IMR-90 (cell line): ENCODE measurements around the gene FAM163A. TPM values are rescaled to one million over a fixed set of nuclear protein-coding genes. Genes with fewer than 3 reads are reported as not detected.

Experiments
- ATAC-seq: fragments of 200-7000 bp; cut with Tn5 transposase; 2 replicates; pipeline ENCODE4 v1.9.1; 2020; ENCODE audit warnings: low read depth, mild to moderate bottlenecking, moderate library complexity
- BruUV-seq: library from RNA; stranded (reverse); fragments of 400-500 nt; replicated peaks from 2 replicates; lab custom pipeline; 2021; lab: Mats Ljungman, UMichigan
- CTCF ChIA-PET: fragments of 300-600 bp; formaldehyde crosslinking; extraction: SDS; loops from one replicate; lab custom pipeline; 2021; ENCODE audit warnings: antibody characterized with exemption; lab: Yijun Ruan, JAX
- POLR2A ChIA-PET: fragments of 300-600 bp; sonication (Branson Sonifier 250); formaldehyde crosslinking; loops from one replicate; lab custom pipeline; 2022; ENCODE audit warnings: antibody characterized with exemption; ENCODE audit not compliant: unreplicated experiment; lab: Charles Lee
- DNase-seq: peaks from one replicate; pipeline ENCODE4 v3.0.0; 2013
- H2AFZ ChIP-seq: replicated peaks from 2 replicates; pipeline ENCODE3; 2013; ENCODE audit warnings: low read length, mild to moderate bottlenecking; ENCODE audit not compliant: poor library complexity
- H2AK5ac ChIP-seq: 2 replicates; pipeline ENCODE4 v1.6.1; 2013; ENCODE audit warnings: low read depth, low read length, inconsistent platforms
- H2AK9ac ChIP-seq: replicated peaks from 2 replicates; pipeline ENCODE3; 2013; ENCODE audit warnings: mild to moderate bottlenecking, low read depth, low read length, moderate library complexity; ENCODE audit not compliant: poor library complexity
- H2BK120ac ChIP-seq: 2 replicates; pipeline ENCODE4 v1.6.1; 2013; ENCODE audit warnings: low read depth, low read length, inconsistent platforms
- H2BK15ac ChIP-seq: 3 replicates; pipeline ENCODE4 v1.6.1; 2013; ENCODE audit warnings: low read depth, low read length, inconsistent platforms
- H2BK20ac ChIP-seq: 2 replicates; pipeline ENCODE4 v1.6.1; 2013; ENCODE audit warnings: low read depth, mild to moderate bottlenecking, inconsistent platforms, low read length, moderate library complexity
- H2BK5ac ChIP-seq: 2 replicates; pipeline ENCODE4 v1.6.1; 2013; ENCODE audit warnings: mild to moderate bottlenecking, low read depth, low read length, inconsistent platforms; ENCODE audit not compliant: poor library complexity, severe bottlenecking
- H3K14ac ChIP-seq: replicated peaks from 2 replicates; pipeline ENCODE4 v1.6.1; 2013; ENCODE audit warnings: low read depth, low read length, inconsistent platforms
- H3K18ac ChIP-seq: 2 replicates; pipeline ENCODE4 v1.6.1; 2013; ENCODE audit warnings: low read depth, low read length, control low read depth
- H3K23ac ChIP-seq: 2 replicates; pipeline ENCODE4 v1.6.1; 2013; ENCODE audit warnings: low read depth, low read length, inconsistent platforms
- H3K27ac ChIP-seq: 2 replicates; pipeline ENCODE4 v1.5.1; 2013; ENCODE audit warnings: mild to moderate bottlenecking, control low read depth, low read length; ENCODE audit not compliant: insufficient read depth
- H3K27me3 ChIP-seq: 2 replicates; pipeline ENCODE4 v1.6.1; 2013; ENCODE audit warnings: low read length; ENCODE audit not compliant: control insufficient read depth, insufficient read depth
- H3K36me3 ChIP-seq: 2 replicates; pipeline ENCODE4 v1.6.1; 2013; ENCODE audit warnings: low read length, mixed read lengths; ENCODE audit not compliant: control insufficient read depth, insufficient read depth
- H3K4ac ChIP-seq: 2 replicates; pipeline ENCODE4 v1.6.1; 2013; ENCODE audit warnings: low read depth, low read length, inconsistent platforms
- H3K4me1 ChIP-seq: 2 replicates; pipeline ENCODE4 v1.6.1; 2013; ENCODE audit warnings: low read length, mixed read lengths; ENCODE audit not compliant: control insufficient read depth, insufficient read depth
- H3K4me2 ChIP-seq: 2 replicates; pipeline ENCODE4 v1.6.1; 2013; ENCODE audit warnings: low read depth, mild to moderate bottlenecking, control low read depth, low read length, moderate library complexity
- H3K4me3 ChIP-seq: 2 replicates; pipeline ENCODE4 v1.5.1; 2013; ENCODE audit warnings: low read depth, mild to moderate bottlenecking, control low read depth, low read length, moderate library complexity; ENCODE audit not compliant: insufficient read depth
- H3K56ac ChIP-seq: 2 replicates; pipeline ENCODE4 v1.6.1; 2013; ENCODE audit warnings: low read length, inconsistent platforms; ENCODE audit not compliant: insufficient read depth; ENCODE audit errors: extremely low read depth
- H3K79me1 ChIP-seq, 2 experiments: 2 replicates each; pipeline ENCODE4 v1.6.1; 2013; ENCODE audit warnings: low read length in 2 of 2, inconsistent platforms in 1 of 2, low read depth in 1 of 2
- H3K9ac ChIP-seq: 2 replicates; pipeline ENCODE4 v1.6.1; 2013; ENCODE audit warnings: low read depth, low read length, control low read depth
- H3K9me1 ChIP-seq: 2 replicates; pipeline ENCODE4 v1.6.1; 2013; ENCODE audit warnings: low read length, inconsistent platforms; ENCODE audit not compliant: insufficient read depth
- H3K9me3 ChIP-seq: 2 replicates; pipeline ENCODE4 v1.6.1; 2013; ENCODE audit warnings: low read length; ENCODE audit not compliant: control insufficient read depth, insufficient read depth
- H4K20me1 ChIP-seq: 2 replicates; pipeline ENCODE4 v1.6.1; 2013; ENCODE audit warnings: low read length, inconsistent platforms; ENCODE audit not compliant: insufficient read depth
- H4K5ac ChIP-seq: 2 replicates; pipeline ENCODE4 v1.6.1; 2013; ENCODE audit warnings: mild to moderate bottlenecking, low read depth, low read length, control low read depth
- H4K8ac ChIP-seq, 2 experiments: 2 replicates each; pipeline ENCODE4 v1.6.1; 2013; ENCODE audit warnings: low read depth in 2 of 2, low read length in 2 of 2, control low read depth in 1 of 2, inconsistent platforms in 1 of 2
- H4K91ac ChIP-seq: 2 replicates; pipeline ENCODE4 v1.6.1; 2013; ENCODE audit warnings: low read depth, low read length, inconsistent platforms; ENCODE audit not compliant: insufficient read depth
- MAZ ChIP-seq: IDR thresholded peaks from 2 replicates; pipeline ENCODE4 v1.6.1; 2012; ENCODE audit warnings: low read depth, mild to moderate bottlenecking, low read length, improper control_type of control experiment, moderate library complexity, borderline replicate concordance
- MXI1 ChIP-seq: IDR thresholded peaks from 2 replicates; pipeline ENCODE4 v1.6.1; 2012; ENCODE audit warnings: low read depth, mild to moderate bottlenecking, low read length, moderate library complexity, borderline replicate concordance
- RCOR1 ChIP-seq: IDR thresholded peaks from 2 replicates; pipeline ENCODE4 v1.6.1; 2012; ENCODE audit warnings: mild to moderate bottlenecking, low read length, improper control_type of control experiment; ENCODE audit not compliant: insufficient replicate concordance
- SMC3 ChIP-seq: fragments of 150-350 bp; IDR thresholded peaks from 2 replicates; pipeline ENCODE4 v1.6.1; 2016; ENCODE audit warnings: low read depth, mild to moderate bottlenecking, antibody characterized with exemption, low read length, moderate library complexity
- WGBS, 2 experiments: methylation state at CpG; one replicate each; pipeline versions ENCODE4 v1.1.5 to v1.1.7; 2013; ENCODE audit warnings: missing lambda C conversion rate in 2 of 2; ENCODE audit not compliant: insufficient read length in 1 of 2; ENCODE audit errors: extremely low coverage in 2 of 2; 5-methylcytosine and 5-hydroxymethylcytosine counted together
- dilution Hi-C: fragments of 300-500 bp; cut with HindIII; formaldehyde crosslinking; loops from one replicate; pipeline ENCODE4 v1.14.3; 2018; ENCODE audit warnings: low sequenced_read_pairs; ENCODE audit not compliant: unreplicated experiment
- in situ Hi-C: fragments of 300-500 bp; cut with MboI; formaldehyde crosslinking; loops from 3 replicates; pipeline ENCODE4 v1.14.3; 2019; ENCODE audit warnings: low sequenced_read_pairs, inconsistent platforms, mixed read lengths
- intact Hi-C: fragments of 100-400 bp; cut with micrococcal nuclease; formaldehyde crosslinking; loops from 2 replicates; pipeline ENCODE4 v1.10.0; 2022
- polyA plus RNA-seq, 3 experiments: library from polyadenylated mRNA; depleted of rRNA; stranded (reverse); fragments of >200 nt; gene quantifications; 2 replicates each; pipeline ENCODE4 v1.2.3, GENCODE V29; 2012; ENCODE audit warnings: low replicate concordance in 1 of 3
- total RNA-seq: library from RNA; depleted of rRNA; stranded (reverse); fragments of >200 nt; gene quantifications from 2 replicates; pipeline ENCODE4 v1.2.3, GENCODE V29; 2012
- TF ChIP-seq, protein P1 (sequence below): fragments of 150-350 bp; IDR thresholded peaks from 2 replicates; pipeline ENCODE4 v1.6.1; 2017; ENCODE audit warnings: mild to moderate bottlenecking, antibody characterized with exemption, low read length, low read depth

The FAM163A gene
- total and polyA plus RNA-seq, 2 of the 4 experiments (the other 2 are of a cell fraction), result not detected

DNA sequence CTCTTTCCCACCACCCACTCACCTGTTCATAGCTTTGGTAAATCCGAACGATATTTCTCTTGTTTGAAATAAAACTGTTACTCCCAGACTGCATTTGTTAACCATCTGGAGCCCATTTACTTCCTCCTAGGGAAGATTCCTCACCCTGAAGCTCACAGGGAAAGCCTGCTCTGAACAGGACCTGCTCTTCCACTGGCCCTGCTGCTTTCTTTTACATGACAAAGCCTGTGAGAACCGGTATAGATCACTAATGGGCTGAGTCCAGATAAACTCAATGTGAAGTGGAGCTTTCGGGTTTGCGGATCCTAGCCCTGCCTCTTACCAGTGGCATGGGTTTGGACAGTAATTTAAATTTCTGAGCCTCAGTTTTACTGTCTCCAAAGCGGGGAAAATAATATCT is 45.2 kb downstream of the FAM163A start (continued):
- TF ChIP-seq, protein P1, sequence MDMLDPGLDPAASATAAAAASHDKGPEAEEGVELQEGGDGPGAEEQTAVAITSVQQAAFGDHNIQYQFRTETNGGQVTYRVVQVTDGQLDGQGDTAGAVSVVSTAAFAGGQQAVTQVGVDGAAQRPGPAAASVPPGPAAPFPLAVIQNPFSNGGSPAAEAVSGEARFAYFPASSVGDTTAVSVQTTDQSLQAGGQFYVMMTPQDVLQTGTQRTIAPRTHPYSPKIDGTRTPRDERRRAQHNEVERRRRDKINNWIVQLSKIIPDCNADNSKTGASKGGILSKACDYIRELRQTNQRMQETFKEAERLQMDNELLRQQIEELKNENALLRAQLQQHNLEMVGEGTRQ, result no peak
- TF ChIP-seq MXI1 (no peak), RCOR1 (no peak)

DNA sequence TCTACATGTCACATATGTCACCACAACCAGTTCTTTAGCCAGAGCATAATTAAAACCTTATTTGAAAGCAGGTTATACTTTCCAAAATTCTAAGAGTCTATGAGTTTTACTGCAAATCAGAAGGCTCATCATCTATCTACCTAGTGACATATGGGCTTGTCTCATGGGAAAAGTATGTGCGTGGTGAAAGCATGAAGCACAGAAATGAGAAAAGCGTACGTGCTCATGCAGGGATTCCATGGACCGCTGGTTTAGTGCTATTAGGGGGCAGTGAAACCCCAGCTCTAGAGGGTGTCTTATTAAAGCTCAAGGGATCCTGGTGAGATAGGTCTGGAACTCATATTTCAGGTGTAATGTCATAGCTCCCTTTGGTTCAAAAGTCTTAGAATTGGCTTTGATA is 50.2 kb downstream of the FAM163A start:
- Histone ChIP-seq H4K8ac (no peak overlapping the region), H3K36me3 (no peaks in the 10 kb centered on the region), H3K56ac (no peak overlapping the region), H3K79me1 (no peaks in the 10 kb centered on the region), H3K27ac (no peak overlapping the region), H2AK5ac (no peak overlapping the region), H3K4me1 (no peaks in the 10 kb centered on the region), H3K18ac (no peak overlapping the region), H3K23ac (no peak overlapping the region), H2BK5ac (no peak overlapping the region), H4K5ac (no peak overlapping the region), H2BK20ac (no peak overlapping the region), H2BK15ac (no peak overlapping the region), H4K20me1 (no peaks in the 10 kb centered on the region), H3K27me3 (peaks cover 47% of the 10 kb centered on the region), H2AFZ (no peak overlapping the region), H3K4me3 (no peak overlapping the region), H2AK9ac (no peak overlapping the region), H3K9me1 (no peaks in the 10 kb centered on the region), H3K4ac (no peak overlapping the region), H3K14ac (no peak overlapping the region), H2BK120ac (no peak overlapping the region), H4K91ac (no peak overlapping the region), H3K9ac (no peak overlapping the region), H3K4me2 (no peak overlapping the region), H3K9me3 (no peaks in the 10 kb centered on the region)
- intact Hi-C loops (no loop called here), in situ Hi-C loops (no loop called here), dilution Hi-C loops (no loop called here)
- ChIA-PET POLR2A (no interaction called here), CTCF (interaction anchor here (1.2 kb wide), 1 partner anchor 87 kb away, joined by 4 read pairs; no protein-coding TSS in a partner anchor)
- ATAC-seq (no peak), DNase-seq (no peak)
- TF ChIP-seq MAZ (no peak), SMC3 (no peak)
- no TSS peak for BruUV-seq
- WGBS, 2 experiments, result no CpG with 5 or more reads among the region's 4 CpGs
